ENCODE data around the gene BRSK1.
"Not testable (repeated sequence)": the region's sequence is repeated elsewhere in the genome, so short reads cannot be mapped to it uniquely, and the experiment has no call there.

BRSK1 gene

DNA sequence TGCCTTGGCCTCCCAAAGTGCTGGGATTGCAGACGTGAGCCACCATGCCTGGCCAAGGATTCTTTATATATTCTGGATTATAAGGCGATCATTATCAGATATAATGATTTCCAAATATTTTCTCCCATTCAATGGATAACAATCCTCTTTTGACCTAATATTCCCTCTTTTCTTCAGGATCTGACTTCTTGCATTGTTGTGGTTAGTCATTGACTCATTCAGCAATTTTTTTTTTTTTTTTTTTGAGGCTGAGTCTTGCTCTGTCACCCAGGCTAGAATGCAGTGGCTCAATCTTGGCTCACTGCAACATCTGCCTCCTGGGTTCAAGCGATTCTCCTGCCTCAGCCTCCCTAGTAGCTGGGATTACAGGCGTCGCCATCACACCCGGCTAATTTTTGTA lies 46.0 kb downstream of the BRSK1 start:
- DNase-seq (ENCODE audit: low spot score), result not testable (repeated sequence)

DNA sequence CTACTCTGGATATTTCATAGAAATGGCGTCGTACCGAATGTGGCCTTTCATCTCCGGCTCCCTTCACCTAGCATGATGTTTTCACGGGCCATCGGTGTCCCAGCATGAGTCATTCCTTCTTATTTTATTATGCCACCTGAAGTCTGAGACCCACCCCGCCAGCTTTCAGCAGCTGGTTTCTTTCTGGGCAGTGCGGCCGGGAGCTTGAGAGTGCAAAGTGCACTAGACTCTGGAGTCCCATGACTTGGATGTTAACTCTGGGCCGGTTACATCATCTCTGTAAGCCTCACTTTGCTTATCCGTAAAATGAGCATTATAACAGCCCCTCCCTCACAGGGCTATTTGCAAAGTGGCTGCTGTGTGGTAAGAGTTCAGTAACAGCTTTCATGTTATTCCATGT lies 50.1 kb downstream of the BRSK1 start:
- no peak for DNase-seq (ENCODE audit: low spot score)

DNA sequence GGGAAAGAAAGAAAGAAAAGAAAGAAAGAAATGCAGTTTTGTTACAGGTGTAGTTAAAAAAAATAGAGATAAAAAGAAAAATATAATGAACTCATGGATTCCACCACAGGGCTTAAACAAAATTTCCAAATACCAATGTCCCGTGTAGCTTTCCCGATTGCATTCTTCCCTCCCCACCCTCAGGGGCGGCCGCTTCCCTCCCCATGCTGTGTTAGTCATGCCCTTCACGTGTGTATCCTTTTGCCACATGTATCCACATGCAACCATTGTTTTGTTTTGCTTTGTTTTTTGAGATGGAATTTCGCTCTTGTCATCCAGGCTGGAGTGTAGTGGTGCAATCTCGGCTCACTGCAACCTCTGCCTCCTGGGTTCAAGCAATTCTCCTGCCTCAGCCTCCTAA lies 52.3 kb downstream of the BRSK1 start:
- DNase-seq (ENCODE audit: low spot score), result no peak

DNA sequence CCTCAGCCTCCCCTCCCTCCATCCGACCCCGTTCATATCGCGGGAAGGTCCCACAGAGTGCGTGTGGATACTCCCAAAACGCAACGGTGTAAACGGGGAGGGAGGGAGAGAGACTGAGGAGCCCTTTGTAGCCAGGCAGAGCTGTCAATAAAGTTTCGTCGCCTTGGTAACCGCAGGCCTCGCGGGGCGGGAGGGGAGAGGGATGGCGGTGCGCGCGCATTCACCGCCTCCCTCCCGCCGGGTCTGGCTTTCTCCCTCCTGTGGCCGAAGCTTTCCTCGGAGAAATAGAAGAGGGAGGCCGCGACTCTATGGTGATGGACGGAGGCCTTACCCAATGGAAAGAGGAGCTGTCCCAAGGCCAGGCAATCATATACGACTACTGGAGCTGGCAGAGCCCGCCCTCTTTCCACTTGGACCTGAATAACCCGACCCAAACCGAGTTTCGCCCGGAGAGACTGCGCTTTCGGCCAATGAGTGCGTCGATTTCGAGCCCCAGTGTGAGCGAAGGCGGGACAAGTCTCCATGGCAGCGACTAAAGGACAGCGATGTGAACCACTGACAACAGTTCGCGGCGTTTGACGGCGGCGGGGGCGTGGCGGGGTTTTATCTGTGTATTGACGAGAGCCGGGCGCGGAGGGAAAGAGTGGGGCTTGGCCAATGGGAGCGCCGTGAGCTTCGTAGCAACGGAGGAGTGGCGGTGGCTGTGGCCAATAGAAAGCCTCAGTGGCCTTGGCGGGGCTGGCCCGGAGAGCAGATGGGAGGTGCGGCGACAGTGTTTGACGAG lies 55.5 kb downstream of the BRSK1 start, which contains the start of gene KMT5C:
Gene KMT5C (plus strand): TSS at position 772 of the 784 bp plus-strand sequence. CDS start 2,061 bp downstream, outside the sequence.
- DNase-seq (ENCODE audit: low spot score), result peak; percentile 100

DNA sequence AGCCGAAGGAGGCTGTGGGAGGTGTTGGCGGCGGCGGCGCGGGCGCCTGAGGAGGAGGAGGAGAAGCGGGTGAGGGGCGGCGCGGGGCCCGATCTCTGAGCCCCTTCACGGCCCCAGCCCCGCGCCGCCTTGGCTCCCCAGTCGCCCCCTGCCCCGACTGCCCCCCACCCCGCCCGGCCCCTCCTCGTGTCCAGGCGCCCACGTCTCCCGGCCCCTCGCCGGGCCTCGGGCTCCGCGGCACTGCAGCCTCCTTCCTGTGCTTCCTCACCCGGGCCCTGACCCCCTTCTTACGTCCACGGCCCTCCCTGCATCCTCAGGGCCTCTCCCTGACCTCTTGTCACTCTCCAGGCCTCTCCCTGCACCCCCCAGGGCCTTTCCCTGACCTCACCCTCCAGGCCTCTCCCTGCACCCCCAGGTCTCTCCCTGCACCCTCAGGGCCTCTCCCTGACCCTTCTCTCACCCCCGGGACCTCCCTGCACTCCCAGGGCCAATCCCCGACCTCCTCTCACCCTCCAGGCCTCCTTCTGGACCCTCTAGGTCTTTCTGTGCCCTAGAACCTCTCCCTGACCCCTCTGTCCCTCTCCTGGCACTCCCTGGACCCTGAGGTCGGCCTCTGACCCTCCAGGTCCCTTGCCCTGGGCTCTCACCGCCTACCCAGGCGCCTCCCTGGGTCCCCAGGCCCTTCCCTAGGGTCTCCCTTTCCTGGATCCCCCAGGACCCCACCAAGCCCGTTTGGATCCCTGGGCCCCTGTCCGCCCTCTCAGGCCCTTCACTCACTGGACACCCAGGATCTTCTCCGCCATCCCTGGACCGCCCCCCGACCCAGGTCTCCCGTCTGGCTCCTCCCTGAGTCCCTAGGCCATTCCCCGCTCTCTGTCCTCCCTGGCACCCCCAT lies 56.3 kb downstream of the BRSK1 start:
- DNase-seq (ENCODE audit: low spot score), result no peak

GRCh38 chr19:55340784-55341147 lies 57.0 kb downstream of the BRSK1 start:
- peak; percentile 19 for DNase-seq (ENCODE audit: low spot score)

DNA sequence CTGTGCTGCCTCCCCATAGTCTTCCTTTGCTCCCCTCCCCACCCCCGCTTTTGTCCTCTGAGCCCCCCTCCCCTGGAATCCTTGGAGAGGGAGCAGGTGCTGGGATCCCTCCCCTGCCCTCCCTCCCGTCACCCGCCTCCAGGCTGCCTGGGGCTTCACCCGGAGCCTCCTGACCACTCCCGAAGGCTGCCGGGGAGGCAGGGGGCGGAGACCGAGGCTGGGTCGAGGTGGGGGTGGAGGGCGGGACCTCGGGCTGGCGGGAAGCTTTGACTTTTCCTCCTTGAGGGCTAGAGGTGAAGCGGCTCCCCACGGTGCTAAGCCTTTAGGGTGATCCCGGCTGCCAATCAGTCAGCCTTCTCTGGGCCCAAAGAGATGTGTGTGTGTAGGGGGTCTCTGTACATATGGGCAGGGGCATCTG lies 57.4 kb downstream of the BRSK1 start:
- DNase-seq (ENCODE audit: low spot score), result peak; percentile 63

DNA sequence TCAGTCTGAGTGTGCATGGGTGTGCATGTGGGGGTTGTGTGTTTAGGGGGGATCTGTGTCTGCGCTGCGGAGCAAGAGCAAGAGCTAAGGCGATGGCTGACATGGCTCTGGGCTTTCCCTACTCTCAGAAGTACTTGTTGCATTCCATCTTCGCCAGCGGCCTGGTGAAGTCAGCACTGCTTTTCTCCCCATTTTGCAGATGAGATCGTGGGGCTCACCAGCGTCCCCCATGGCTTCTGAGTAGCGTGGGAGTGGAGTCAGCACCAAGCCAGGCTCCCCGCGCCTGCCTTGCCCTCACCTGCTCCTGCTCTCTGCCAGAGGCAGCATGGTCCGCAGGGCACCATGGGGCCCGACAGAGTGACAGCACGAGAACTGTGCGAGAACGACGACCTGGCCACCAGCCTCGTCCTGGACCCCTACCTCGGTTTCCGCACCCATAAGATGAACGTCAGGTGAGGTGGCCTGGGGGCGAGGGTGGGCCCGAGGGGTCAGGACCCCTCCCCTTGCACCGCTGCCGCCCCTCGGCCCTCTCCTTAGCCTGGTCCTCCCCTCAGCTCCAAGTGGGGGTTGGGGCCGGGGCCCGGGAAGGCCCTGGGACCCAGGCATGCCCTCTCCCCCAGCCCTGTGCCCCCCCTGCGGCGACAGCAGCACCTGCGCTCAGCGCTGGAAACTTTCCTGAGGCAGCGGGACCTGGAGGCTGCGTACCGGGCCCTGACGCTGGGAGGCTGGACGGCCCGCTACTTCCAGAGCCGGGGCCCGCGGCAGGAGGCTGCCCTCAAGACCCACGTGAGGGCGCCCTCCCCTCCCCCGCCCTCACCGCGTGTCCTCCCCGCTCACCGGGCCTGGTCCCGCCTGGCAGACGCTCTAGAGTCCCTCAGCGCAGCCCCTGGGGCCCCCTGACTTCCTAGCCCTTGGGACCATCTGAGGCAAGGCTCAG lies 58.1 kb downstream of the BRSK1 start:
- DNase-seq (ENCODE audit: low spot score), result no peak

DNA sequence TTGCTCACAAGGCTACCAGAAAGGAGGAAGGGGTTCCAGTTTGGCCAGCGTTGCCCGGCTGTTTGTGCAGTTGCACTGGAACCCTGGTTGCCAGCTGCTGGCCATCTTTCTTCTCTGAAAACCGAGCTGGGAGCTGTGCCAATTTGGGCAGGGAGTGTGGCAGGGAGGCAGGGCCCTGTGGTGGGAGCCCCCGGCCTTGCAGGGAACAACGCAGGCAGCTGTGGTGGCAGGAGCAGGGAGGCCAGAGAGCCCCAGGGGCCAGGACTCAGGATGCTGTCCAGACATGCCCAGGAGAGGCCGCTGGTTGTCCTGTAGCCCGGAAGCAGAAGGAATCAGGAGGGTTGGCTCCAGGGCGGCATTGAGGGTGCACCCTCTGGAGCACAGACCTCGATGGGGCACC lies 60.6 kb downstream of the BRSK1 start:
- DNase-seq (ENCODE audit: low spot score), result no peak

DNA sequence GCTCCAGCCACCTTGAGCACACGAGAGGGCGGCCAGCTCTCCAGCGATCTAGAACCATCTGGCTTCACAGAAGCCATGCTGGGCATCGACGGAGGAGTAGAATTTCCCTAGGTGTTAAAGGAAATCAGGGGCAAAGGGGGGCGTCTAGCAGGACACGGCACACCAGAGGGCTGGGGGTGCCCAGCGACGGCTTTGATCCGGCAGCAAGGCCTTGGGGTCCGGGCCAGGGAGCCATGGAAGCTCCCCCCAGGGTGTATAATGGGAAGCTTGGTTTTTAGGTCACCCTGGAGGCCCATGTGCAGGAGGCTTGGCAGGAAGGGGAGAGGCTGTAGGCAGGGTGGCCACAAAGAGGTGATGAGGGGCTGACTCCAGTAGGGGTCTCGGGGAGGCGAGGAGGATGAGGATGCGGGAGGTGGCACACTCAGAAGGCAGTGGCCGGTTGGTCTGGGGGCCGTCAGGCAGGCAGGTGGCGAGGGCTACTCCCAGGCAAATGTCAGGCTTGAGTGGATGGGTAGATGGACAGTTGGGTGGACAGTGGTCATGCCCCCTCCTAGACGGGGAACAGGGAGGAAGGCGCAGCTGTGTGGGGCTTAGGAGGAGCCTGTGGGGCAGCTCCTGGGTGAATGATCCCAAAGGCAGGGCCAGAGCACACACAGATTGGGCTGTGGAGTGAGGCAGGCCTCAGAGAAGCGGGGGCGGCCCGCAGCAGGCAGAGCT lies 61.5 kb downstream of the BRSK1 start:
- no peak for DNase-seq (ENCODE audit: low spot score)

- DNase-seq (ENCODE audit: low spot score), result peak; percentile 79
Measured at GRCh38 chr19:55345818-55346724, 62.3 kb downstream of the BRSK1 start.

- no peak for DNase-seq (ENCODE audit: low spot score)
Measured at GRCh38 chr19:55346725-55347441, 63.1 kb downstream of the BRSK1 start.

DNA sequence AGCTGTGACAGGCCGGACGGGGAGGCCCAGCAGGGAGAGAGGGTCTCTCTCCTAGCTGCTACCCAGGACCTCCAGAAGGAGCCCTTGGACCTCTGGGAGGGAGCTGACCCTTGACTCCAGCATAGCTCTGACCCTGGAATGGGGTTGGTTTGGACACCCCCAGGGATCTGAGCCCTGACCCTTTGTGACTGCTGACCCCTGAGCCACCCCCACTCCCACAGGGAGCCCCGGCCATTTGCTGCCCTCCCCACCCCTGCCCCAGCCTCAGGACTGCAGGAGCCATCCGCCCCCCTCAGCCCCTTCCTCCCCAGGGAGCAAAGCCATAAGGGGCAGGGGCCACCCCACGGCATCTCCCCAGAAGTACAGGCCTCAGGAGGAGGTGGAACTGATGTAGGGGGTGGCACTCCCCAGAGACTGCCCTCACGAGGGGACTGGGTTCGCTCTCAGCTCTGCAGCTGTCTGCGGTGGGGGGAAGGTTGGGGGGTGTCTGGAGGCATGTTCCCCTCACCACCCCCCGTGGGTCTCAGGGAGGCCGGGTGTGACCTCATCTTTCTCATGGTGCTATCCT lies 63.7 kb downstream of the BRSK1 start:
- no peak for DNase-seq (ENCODE audit: low spot score)

DNA sequence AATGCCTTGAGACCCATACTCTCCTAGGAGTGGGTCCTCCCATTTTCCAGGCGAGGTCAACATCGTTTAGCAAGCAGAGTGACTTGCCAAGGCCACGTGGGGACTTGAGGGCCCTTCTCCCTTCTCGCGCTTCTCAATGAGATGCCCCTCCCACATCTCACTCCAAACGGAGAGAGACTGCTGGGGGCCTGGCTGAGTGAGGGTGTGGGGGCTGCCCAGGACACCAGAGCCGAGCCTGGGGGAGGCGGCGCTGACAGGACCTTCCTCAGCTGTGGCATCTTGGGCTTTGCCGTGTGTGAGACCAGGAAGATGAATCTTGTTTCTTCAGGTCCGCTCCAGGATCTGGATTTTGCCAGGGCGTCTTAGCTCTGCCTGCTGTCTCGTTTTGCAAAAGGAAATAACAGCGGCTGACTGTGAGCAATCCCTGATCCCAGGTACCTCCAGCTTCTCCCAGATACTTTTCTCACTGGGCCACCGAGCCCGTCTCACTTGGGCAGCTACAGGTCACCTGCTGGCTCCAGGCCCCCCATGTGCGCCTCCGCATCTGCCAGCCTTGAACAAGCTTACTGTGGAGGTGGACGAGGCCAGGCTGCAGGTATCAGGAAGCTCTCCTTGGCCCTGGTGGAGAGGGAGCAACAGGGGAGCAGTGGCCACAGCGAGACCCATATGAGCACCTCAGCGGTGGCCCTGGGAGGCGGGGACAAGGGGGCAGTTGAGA lies 64.7 kb downstream of the BRSK1 start:
- DNase-seq (ENCODE audit: low spot score), result no peak

DNA sequence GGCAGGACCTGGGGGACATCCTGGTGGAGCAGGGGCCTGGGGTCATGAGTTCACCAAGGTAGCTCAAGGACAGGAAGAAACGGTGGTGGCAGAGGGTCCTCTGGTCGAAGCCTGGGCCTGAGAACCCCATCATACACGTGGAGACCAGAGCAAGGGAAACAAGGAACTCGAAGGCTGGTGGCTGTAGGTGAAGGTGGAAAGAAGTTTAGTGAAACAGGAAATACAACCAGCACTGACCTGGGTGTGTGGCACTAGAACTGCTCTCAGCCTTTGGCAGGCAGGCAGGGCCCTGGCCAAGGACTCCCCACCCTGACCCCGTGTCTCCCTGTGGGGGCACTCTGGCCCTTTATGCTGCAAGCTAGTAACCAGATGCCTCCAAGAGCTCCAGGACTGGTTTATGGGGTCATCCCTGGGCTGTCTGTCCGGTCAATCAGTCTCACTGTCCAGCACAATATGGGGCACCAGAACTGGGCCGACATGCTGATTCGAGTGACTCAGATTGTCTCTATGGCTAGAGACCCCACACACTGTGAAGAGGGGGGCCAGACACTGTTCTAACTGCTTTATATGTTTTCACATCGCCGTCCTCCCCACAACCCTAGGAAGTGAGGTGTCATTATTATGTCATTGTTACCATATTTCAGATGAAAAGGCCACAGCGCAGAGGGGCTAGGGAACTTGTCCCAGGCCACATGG lies 67.0 kb downstream of the BRSK1 start:
- no peak for DNase-seq (ENCODE audit: low spot score)

DNA sequence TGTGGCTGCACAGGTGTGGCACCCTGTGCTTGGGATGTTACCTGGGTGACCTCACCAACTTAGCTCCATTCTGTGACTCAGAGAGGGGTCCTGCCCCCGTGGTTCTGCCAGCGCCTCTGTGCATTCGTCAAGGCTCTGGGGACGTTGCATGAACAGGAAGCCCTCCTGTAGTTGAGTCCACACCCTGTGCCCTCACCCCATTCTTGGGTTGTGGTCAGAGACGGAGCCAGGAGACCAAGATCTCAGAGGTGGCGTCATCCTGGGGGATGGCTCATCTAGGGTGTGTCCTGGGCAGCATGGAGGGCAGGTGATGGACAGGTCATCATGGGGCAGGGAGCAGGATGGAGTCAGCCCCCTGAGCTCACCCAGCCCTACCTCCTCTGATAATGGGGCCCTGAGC lies 68.2 kb downstream of the BRSK1 start:
- no peak for DNase-seq (ENCODE audit: low spot score)

DNA sequence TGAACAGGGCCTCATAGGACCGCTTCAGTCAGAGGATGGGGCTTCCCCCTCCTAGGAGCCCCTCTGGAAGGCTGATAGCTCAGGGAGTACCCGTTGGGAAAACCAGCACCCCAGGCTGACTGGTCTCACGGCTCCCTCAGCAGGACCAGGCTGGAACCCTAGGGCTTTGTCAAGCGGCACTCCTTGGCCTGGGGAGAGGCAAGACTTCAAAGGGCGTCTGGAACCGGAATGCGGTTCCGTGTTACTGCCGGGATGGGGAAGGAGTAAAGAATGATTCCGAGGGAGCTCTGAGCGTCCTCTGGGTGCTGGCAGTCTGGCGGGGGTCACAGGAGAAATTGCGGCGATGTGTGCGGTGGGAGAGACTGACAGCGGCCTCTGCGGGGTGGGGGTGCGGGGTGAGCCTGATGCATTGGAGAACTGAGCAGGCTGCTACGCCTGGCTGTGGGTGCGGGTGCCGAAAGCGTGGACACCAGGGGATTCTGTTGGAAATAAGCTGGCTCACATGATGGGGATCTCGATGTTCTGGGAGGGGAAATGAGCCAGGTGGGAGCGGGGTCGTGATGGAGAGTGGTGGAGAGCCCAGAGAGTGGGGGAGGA lies 68.8 kb downstream of the BRSK1 start:
- no peak for DNase-seq (ENCODE audit: low spot score)
